GM12878 (cell line): ENCODE results near the gene TMEM132C.

Experiments
- CTCF ChIP-seq, 3 experiments: IDR thresholded peaks in 2 of 3; conservative IDR thresholded peaks in 1 of 3; 2 replicates each; pipeline ENCODE4 v1.5.1; 2011; ENCODE audit warnings: low read depth in 3 of 3, low read length in 3 of 3, mild to moderate bottlenecking in 3 of 3, control low read depth in 2 of 3, moderate library complexity in 2 of 3, inconsistent platforms in 1 of 3, mixed read lengths in 1 of 3; ENCODE audit not compliant: control insufficient read depth in 2 of 3, insufficient read depth in 1 of 3; ENCODE audit errors: extremely low read depth in 1 of 3
- ETV6 ChIP-seq, 2 experiments: fragments of 450-650 bp in 1 of 2; IDR thresholded peaks in 1 of 2; conservative IDR thresholded peaks in 1 of 2; 2 replicates each; pipeline ENCODE4 v1.6.1; 2014; ENCODE audit warnings: antibody characterized with exemption in 1 of 2, borderline replicate concordance in 1 of 2, low read depth in 1 of 2, mild to moderate bottlenecking in 1 of 2, moderate library complexity in 1 of 2
- HDGF ChIP-seq: fragments of 450-650 bp; IDR thresholded peaks from 2 replicates; pipeline ENCODE4 v1.6.1; 2016; ENCODE audit warnings: antibody characterized with exemption
- PKNOX1 ChIP-seq: fragments of 450-650 bp; IDR thresholded peaks from 2 replicates; pipeline ENCODE4 v1.6.1; 2016; ENCODE audit warnings: mild to moderate bottlenecking
- PML ChIP-seq: IDR thresholded peaks from 2 replicates; pipeline ENCODE4 v1.6.1; 2012; ENCODE audit warnings: low read length, inconsistent platforms
- POLR2AphosphoS5 ChIP-seq: IDR thresholded peaks from 2 replicates; pipeline ENCODE4 v1.6.1; 2011; ENCODE audit warnings: mild to moderate bottlenecking, low read length, inconsistent platforms
- TAF1 ChIP-seq: IDR thresholded peaks from 2 replicates; pipeline ENCODE4 v1.6.1; 2011; ENCODE audit warnings: mild to moderate bottlenecking, low read depth, low read length, borderline replicate concordance

- TF ChIP-seq TAF1, result no peak
- TF ChIP-seq CTCF (IDR thresholded peaks at IDR 0.05 in 2 of 3, conservative IDR thresholded peaks at IDR 0.05 in 1 of 3; ENCODE audit: control insufficient read depth in 2 of 3, extremely low read depth in 1 of 3, insufficient read depth in 1 of 3, low read depth in 3 of 3, low read length in 3 of 3), result no peak
- no peak for TF ChIP-seq ETV6 (conservative IDR thresholded peaks at IDR 0.05 in 1 of 2, IDR thresholded peaks at IDR 0.05 in 1 of 2; ENCODE audit: borderline replicate concordance in 1 of 2, low read depth in 1 of 2)
- TF ChIP-seq PML, result no peak
- TF ChIP-seq PKNOX1, result no peak
- TF ChIP-seq HDGF, result no peak
- no peak for TF ChIP-seq POLR2AphosphoS5
Measured at GRCh38 chr12:128551266-128551665, 284.3 kb downstream of the TMEM132C start.
